ENCODE results near the gene ARID4B.
"Not testable (repeated sequence)": the region's sequence is repeated elsewhere in the genome, so short reads cannot be mapped to it uniquely, and the experiment has no call there.

The ARID4B gene

GRCh38 chr1:235270625-235271024 is 57.4 kb downstream of the ARID4B start:
- DNase-seq (ENCODE audit: low read depth), result no peak

GRCh38 chr1:235269990-235270389 is 58.0 kb downstream of the ARID4B start:
- DNase-seq (ENCODE audit: low read depth), result not testable (repeated sequence)

GRCh38 chr1:235268379-235269125 is 59.4 kb downstream of the ARID4B start:
- no peak for DNase-seq (ENCODE audit: low read depth)

GRCh38 chr1:235266967-235267366 is 61.0 kb downstream of the ARID4B start:
- DNase-seq (ENCODE audit: low read depth), result no peak

- DNase-seq (ENCODE audit: low read depth), result no peak
These were observed 61.7 kb downstream of the ARID4B start for GRCh38 chr1:235266325-235266724.

GRCh38 chr1:235265900-235266299 is 62.1 kb downstream of the ARID4B start:
- DNase-seq (ENCODE audit: low read depth), result no peak

- no peak for DNase-seq (ENCODE audit: low read depth)
These were observed 63.7 kb downstream of the ARID4B start for GRCh38 chr1:235264327-235264726.

- DNase-seq (ENCODE audit: low read depth), result no peak
These were observed 65.4 kb downstream of the ARID4B start for GRCh38 chr1:235262539-235262938.

- DNase-seq (ENCODE audit: low read depth), result no peak
These were observed 66.7 kb downstream of the ARID4B start for GRCh38 chr1:235261243-235261642.

- no peak for DNase-seq (ENCODE audit: low read depth)
These were observed 68.7 kb downstream of the ARID4B start for GRCh38 chr1:235259133-235259778.

- not testable (repeated sequence) for DNase-seq (ENCODE audit: low read depth)
These were observed 69.9 kb downstream of the ARID4B start for GRCh38 chr1:235258068-235258467.

- DNase-seq (ENCODE audit: low read depth), result no peak
These were observed 73.3 kb downstream of the ARID4B start for GRCh38 chr1:235254721-235255120.

GRCh38 chr1:235253219-235253962 is 74.6 kb downstream of the ARID4B start:
- DNase-seq (ENCODE audit: low read depth), result peak; percentile 35

- DNase-seq (ENCODE audit: low read depth), result no peak
These were observed 77.5 kb downstream of the ARID4B start for GRCh38 chr1:235250430-235250829.

GRCh38 chr1:235246022-235246948 is 81.7 kb downstream of the ARID4B start:
- no peak for DNase-seq (ENCODE audit: low read depth)

- DNase-seq (ENCODE audit: low read depth), result no peak
These were observed 82.9 kb downstream of the ARID4B start for GRCh38 chr1:235244974-235245592.

GRCh38 chr1:235240960-235241359 is 87.0 kb downstream of the ARID4B start:
- no peak for DNase-seq (ENCODE audit: low read depth)

- no peak for DNase-seq (ENCODE audit: low read depth)
These were observed 88.1 kb downstream of the ARID4B start for GRCh38 chr1:235239851-235240250.

- no peak for DNase-seq (ENCODE audit: low read depth)
These were observed 89.4 kb downstream of the ARID4B start for GRCh38 chr1:235238558-235238957.

- no peak for DNase-seq (ENCODE audit: low read depth)
These were observed 91.9 kb downstream of the ARID4B start for GRCh38 chr1:235236128-235236527.

GRCh38 chr1:235229868-235230267 is 98.1 kb downstream of the ARID4B start:
- no peak for DNase-seq (ENCODE audit: low read depth)
